C4-2B (cell line): ENCODE measurements around the gene ELAVL3.

Experiments used
- ZFX ChIP-seq: fragments of 450-650 bp; IDR thresholded peaks from 2 replicates; pipeline ENCODE4 v1.6.1; 2017
- TF ChIP-seq, protein P1 (sequence below): fragments of 450-650 bp; conservative IDR thresholded peaks from 2 replicates; pipeline ENCODE4 v1.5.1; 2017; ENCODE audit warnings: mild to moderate bottlenecking

GRCh38 chr19:11418094-11418548 is 62.7 kb downstream of the ELAVL3 start:
- TF ChIP-seq, protein P1, sequence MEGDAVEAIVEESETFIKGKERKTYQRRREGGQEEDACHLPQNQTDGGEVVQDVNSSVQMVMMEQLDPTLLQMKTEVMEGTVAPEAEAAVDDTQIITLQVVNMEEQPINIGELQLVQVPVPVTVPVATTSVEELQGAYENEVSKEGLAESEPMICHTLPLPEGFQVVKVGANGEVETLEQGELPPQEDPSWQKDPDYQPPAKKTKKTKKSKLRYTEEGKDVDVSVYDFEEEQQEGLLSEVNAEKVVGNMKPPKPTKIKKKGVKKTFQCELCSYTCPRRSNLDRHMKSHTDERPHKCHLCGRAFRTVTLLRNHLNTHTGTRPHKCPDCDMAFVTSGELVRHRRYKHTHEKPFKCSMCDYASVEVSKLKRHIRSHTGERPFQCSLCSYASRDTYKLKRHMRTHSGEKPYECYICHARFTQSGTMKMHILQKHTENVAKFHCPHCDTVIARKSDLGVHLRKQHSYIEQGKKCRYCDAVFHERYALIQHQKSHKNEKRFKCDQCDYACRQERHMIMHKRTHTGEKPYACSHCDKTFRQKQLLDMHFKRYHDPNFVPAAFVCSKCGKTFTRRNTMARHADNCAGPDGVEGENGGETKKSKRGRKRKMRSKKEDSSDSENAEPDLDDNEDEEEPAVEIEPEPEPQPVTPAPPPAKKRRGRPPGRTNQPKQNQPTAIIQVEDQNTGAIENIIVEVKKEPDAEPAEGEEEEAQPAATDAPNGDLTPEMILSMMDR = no peak
- no peak for TF ChIP-seq ZFX
